IPS-20b (cell line): Measurements from ENCODE around the gene NMT1.

Experiments
- H3K27ac ChIP-seq: one replicate; pipeline ENCODE4 v1.5.1; 2013; ENCODE audit warnings: low read length
- H3K27me3 ChIP-seq: 2 replicates; pipeline ENCODE4 v1.6.1; 2013; ENCODE audit warnings: mild to moderate bottlenecking, low read length, inconsistent platforms; ENCODE audit not compliant: insufficient read depth
- H3K36me3 ChIP-seq: 2 replicates; pipeline ENCODE4 v1.6.1; 2013; ENCODE audit warnings: low read depth, mild to moderate bottlenecking, inconsistent platforms, low read length, moderate library complexity; ENCODE audit not compliant: insufficient read depth
- H3K4me1 ChIP-seq: 2 replicates; pipeline ENCODE4 v1.6.1; 2013; ENCODE audit warnings: mild to moderate bottlenecking, control low read depth, inconsistent platforms, low read length, moderate library complexity; ENCODE audit not compliant: insufficient read depth
- H3K4me3 ChIP-seq: 2 replicates; pipeline ENCODE4 v1.5.1; 2013; ENCODE audit warnings: mild to moderate bottlenecking, low read length, inconsistent platforms
- H3K9ac ChIP-seq: 2 replicates; pipeline ENCODE4 v1.6.1; 2013; ENCODE audit warnings: low read depth, mild to moderate bottlenecking, inconsistent platforms, low read length, moderate library complexity
- H3K9me3 ChIP-seq: 2 replicates; pipeline ENCODE4 v1.6.1; 2013; ENCODE audit warnings: mild to moderate bottlenecking, low read depth, low read length, inconsistent platforms; ENCODE audit not compliant: insufficient read depth

Gene NMT1

DNA sequence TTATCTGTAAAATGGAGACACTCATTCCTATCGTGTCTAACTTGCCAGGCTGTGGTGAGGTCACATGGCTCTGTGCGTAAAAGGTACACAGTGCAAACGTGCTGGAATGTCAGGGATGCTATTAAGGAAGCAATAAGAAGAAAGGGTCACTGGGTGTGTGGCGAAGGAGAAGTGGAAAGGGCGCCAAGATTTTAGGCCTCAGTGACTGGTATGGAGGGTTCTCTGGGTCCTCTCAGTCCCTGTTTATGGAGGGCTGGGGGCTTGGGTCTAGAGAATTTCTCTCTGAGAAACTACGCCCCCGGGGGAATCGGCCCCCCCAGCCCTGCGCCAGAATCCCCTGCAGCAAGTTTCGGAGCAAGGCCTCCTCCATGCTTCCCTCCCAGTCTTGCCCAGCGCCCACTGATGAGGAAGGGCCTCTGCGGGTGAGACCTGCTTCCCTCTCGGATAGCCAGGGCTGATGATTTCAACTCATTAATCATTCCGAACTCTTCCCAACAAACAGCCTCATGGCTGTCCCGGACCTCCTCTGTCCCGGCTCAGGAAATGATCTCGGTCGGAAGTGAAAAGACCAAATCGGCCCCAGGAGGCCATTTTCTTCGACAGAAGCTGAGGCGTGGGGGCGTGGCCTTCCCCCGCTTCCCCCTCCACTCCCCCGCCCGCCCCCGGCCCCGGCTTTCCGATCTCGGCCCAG lies 85.9 kb downstream of the NMT1 start:
- H3K4me3 ChIP-seq, result peak overlapping the region; percentile 90
- H3K27ac ChIP-seq, result peak overlapping the region; percentile 88
- no peaks in the 10 kb centered on the region for H3K27me3 ChIP-seq
- no peaks in the 10 kb centered on the region for H3K36me3 ChIP-seq
- peak overlapping the region; percentile 98; the same call in 1 of the 2 replicates for H3K9ac ChIP-seq
- H3K9me3 ChIP-seq, result no peaks in the 10 kb centered on the region
- peaks cover 15% of the 10 kb centered on the region; the same call in 1 of the 2 replicates for H3K4me1 ChIP-seq

DNA sequence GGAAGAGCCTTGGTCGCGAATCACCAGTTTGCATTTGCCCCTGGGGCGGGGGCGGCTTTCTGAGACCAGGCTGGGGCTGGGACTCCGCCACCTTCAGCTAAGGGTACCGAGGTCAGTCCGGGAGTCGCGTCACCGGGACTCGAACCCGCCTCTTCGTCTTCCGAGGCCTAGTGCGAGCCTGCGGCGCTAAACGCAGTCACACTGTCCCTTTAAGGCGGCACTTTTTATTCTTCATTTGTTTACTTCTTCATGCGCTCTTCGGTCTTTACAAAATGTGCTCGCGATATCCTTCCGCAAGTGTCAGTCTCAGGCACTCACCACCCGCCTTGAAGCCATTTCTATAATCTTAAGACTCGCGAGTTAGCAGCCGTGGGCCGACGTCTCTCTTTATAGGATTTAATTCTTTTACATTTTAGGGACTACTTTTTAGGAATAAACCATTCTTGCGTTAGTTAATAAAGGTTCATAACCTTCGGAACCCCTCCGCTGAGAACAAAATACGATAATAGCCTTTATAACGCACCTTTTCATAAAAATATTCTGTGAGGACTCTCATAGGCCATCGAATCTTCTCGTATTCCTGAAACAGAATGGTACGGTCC lies 86.6 kb downstream of the NMT1 start:
- Histone ChIP-seq H3K4me1 (peaks cover 15% of the 10 kb centered on the region; the same call in 1 of the 2 replicates), H3K27ac (peak overlapping the region; percentile 88), H3K27me3 (no peaks in the 10 kb centered on the region), H3K9me3 (no peaks in the 10 kb centered on the region), H3K36me3 (no peaks in the 10 kb centered on the region), H3K9ac (peak overlapping the region; percentile 98), H3K4me3 (peak overlapping the region; percentile 90)

DNA sequence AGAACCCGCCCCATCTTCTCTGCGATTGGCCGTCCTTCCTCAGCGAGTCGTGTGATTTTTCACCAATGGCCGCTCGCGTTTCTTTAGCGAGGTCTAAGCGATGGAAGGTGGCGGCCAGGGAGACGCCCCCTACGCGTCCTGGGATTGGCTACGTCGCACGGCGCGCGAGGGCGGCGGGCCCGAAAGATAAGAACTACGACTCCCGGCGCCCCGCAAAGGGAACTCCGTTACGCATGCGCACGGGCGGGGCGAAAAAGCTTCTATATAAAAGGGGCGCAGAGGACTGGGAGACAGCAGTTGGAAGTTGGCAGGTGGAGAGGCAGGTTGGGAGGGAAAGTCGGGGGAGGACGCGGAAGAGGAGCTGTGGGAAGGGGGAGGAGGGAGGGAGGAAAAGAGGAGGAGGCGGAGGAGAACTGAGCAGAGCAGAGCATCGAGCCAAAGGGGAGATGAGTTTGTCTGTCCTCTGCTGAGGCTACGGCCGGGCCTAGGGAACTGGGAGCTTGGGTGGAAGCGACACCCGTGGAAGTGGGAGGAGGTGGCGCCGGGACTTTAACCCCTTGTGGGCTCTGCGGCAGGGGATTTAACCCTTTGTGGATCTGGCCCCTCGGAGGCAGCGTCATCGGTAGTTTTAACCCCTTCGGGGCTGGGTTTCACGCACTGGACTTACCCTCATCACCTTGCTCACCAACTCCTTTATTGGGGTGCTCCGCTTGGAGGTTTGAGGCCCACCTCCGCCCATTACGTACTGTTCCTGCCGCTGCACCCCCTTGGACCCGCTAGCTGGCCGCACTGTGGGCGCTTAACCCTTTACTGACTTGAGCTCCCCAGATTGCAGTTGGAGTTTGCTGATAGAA lies 87.3 kb downstream of the NMT1 start, which contains the start of gene HEXIM1:
HEXIM1 (plus strand) TSS at position 293 of the 854 bp plus-strand sequence. CDS start 716 bp downstream, outside the sequence.
- Histone ChIP-seq H3K27me3 (no peaks in the 10 kb centered on the region), H3K27ac (peak within 1 kb of the TSS; percentile 88), H3K9me3 (no peaks in the 10 kb centered on the region), H3K4me3 (peak within 1 kb of the TSS; percentile 95), H3K9ac (peak within 1 kb of the TSS; percentile 98), H3K36me3 (no peaks in the 10 kb centered on the region), H3K4me1 (peaks cover 11% of the 10 kb centered on the region; the same call in 1 of the 2 replicates)

GRCh38 chr17:45149037-45149668 lies 88.0 kb downstream of the NMT1 start:
- Histone ChIP-seq H3K36me3 (no peaks in the 10 kb centered on the region), H3K4me1 (peaks cover 11% of the 10 kb centered on the region; the same call in 1 of the 2 replicates), H3K27ac (no peak overlapping the region), H3K9me3 (no peaks in the 10 kb centered on the region), H3K27me3 (no peaks in the 10 kb centered on the region), H3K9ac (peak overlapping the region; percentile 63; the same call in 1 of the 2 replicates), H3K4me3 (peak overlapping the region; percentile 95)

DNA sequence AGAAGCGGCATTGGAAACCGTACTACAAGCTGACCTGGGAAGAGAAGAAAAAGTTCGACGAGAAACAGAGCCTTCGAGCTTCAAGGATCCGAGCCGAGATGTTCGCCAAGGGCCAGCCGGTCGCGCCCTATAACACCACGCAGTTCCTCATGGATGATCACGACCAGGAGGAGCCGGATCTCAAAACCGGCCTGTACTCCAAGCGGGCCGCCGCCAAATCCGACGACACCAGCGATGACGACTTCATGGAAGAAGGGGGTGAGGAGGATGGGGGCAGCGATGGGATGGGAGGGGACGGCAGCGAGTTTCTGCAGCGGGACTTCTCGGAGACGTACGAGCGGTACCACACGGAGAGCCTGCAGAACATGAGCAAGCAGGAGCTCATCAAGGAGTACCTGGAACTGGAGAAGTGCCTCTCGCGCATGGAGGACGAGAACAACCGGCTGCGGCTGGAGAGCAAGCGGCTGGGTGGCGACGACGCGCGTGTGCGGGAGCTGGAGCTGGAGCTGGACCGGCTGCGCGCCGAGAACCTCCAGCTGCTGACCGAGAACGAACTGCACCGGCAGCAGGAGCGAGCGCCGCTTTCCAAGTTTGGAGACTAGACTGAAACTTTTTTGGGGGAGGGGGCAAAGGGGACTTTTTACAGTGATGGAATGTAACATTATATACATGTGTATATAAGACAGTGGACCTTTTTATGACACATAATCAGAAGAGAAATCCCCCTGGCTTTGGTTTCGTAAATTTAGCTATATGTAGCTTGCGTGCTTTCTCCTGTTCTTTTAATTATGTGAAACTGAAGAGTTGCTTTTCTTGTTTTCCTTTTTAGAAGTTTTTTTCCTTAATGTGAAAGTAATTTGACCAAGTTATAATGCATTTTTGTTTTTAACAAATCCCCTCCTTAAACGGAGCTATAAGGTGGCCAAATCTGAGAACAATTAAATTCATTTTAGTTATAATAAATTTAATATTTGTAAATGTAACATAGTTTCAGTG lies 88.8 kb downstream of the NMT1 start:
- peak overlapping the region; percentile 95 for H3K4me3 ChIP-seq
- no peaks in the 10 kb centered on the region for H3K9me3 ChIP-seq
- no peaks in the 10 kb centered on the region for H3K36me3 ChIP-seq
- H3K27me3 ChIP-seq, result no peaks in the 10 kb centered on the region
- H3K4me1 ChIP-seq, result peaks cover 11% of the 10 kb centered on the region; the same call in 1 of the 2 replicates
- no peak overlapping the region for H3K27ac ChIP-seq
- H3K9ac ChIP-seq, result peak overlapping the region; percentile 63; the same call in 1 of the 2 replicates

DNA sequence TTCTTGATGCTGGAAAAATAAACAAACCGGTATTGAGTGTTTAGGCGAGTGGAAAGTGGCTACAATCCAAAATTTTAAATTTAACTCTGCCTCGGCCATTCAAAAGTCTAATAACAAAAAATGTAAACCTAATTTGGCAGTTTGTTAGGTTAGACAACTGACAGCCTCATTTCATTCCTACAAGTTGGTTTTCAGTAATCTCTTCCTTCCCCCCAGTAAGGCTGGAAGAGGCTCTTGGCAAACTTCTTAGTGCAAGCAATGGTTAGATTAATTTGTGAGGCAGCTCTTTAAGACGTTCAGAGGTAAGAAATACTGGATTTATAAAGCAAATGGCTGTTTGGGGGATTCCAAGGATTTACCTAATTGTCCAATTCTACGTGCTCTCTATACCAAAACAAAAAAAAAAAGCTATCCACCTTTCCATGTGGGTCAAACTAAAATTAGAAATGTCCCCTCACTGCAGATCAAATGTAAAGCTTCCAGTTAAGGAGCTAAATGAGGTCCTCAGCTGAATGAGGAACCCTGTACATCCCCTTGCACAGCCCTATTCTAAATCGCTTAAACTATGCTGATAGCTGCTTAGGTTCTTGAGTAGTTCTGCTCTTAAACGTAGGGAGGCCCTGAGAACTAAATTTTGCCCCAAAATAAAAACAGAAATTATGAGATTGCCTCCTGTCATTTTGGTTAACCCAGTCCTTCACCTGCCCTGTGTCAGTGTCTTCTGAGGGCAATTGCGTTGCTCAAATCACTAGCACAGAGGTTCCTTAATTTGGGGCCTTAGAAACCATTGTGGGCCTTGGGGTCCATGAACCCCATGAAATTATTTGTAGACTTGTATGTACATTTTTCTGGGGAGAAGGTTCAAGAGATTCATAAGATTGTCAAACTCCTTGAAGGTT lies 90.0 kb downstream of the NMT1 start:
- Histone ChIP-seq H3K4me3 (peak overlapping the region; percentile 95), H3K27me3 (no peaks in the 10 kb centered on the region), H3K9me3 (no peaks in the 10 kb centered on the region), H3K4me1 (peaks cover 11% of the 10 kb centered on the region; the same call in 1 of the 2 replicates), H3K9ac (no peak overlapping the region; the same call in 1 of the 2 replicates), H3K36me3 (no peaks in the 10 kb centered on the region), H3K27ac (no peak overlapping the region)

DNA sequence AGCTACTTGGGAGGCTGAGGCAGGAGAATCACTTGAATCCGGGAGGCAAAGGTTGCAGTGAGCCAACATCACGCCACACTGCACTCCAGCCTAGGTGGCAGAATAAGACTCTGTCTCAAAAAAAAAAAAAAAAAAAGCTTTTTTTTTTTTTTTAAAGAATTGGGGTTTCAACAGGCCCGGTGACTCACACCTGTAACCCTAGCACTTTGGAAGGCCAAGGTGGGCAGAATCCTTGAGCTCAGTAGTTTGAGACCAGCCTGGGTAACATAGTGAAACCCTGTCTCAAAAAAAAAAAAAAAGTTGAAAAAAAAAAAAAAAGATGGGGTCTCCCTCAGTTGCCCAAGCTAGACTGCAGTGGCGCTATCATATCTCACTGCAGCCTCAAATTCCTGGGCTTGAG lies 93.9 kb downstream of the NMT1 start:
- no peaks in the 10 kb centered on the region for H3K27me3 ChIP-seq
- no peak overlapping the region for H3K4me3 ChIP-seq
- no peak overlapping the region for H3K27ac ChIP-seq
- H3K36me3 ChIP-seq, result no peaks in the 10 kb centered on the region
- H3K9me3 ChIP-seq, result no peaks in the 10 kb centered on the region
- peaks cover 12% of the 10 kb centered on the region; the same call in 1 of the 2 replicates for H3K4me1 ChIP-seq
- no peak overlapping the region for H3K9ac ChIP-seq

DNA sequence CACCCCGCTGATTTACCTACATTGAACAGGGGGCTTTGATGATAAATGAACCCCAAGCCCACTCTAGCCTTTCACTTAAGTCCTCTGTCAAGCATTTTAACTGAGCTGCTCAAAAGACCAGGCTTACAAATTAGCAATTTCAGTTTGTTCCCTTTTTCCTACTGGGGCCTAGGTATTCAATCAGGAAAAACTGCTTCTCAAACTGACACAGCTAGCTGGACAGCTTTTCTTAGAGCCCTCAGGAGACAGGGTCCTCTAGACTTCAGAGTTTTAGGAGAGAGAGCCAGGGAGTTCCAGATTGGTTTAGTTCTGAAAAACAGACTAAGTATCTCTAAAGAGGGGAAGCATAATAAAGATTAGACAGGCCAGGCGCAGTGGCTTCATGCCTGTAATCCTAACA lies 94.4 kb downstream of the NMT1 start:
- Histone ChIP-seq H3K9ac (no peak overlapping the region), H3K9me3 (no peaks in the 10 kb centered on the region), H3K36me3 (no peaks in the 10 kb centered on the region), H3K27ac (no peak overlapping the region), H3K27me3 (no peaks in the 10 kb centered on the region), H3K4me3 (no peak overlapping the region), H3K4me1 (peaks cover 13% of the 10 kb centered on the region; the same call in 1 of the 2 replicates)

GRCh38 chr17:45156242-45156641 lies 95.1 kb downstream of the NMT1 start:
- H3K27me3 ChIP-seq, result no peaks in the 10 kb centered on the region
- no peak overlapping the region for H3K9ac ChIP-seq
- H3K36me3 ChIP-seq, result no peaks in the 10 kb centered on the region
- no peak overlapping the region for H3K27ac ChIP-seq
- no peaks in the 10 kb centered on the region for H3K9me3 ChIP-seq
- no peak overlapping the region for H3K4me3 ChIP-seq
- H3K4me1 ChIP-seq, result peaks cover 10% of the 10 kb centered on the region; the same call in 1 of the 2 replicates
